ENCODE measurements around the gene SIM1. TPM values are rescaled to one million over a fixed set of nuclear protein-coding genes. Genes with fewer than 3 reads are reported as not detected.

The SIM1 gene
- total RNA-seq, 1 experiment from 2014 or later = not detected

GRCh38 chr6:100336876-100337275 is 127.8 kb downstream of the SIM1 start:
- TF ChIP-seq FOSL1 (IDR thresholded peaks at IDR 0.05; ENCODE audit: low read depth) (no peak), RAD21 (IDR thresholded peaks at IDR 0.05; ENCODE audit: low read depth) (no peak), ZBTB33 (IDR thresholded peaks at IDR 0.05; ENCODE audit: extremely low read depth, insufficient replicate concordance, low read length) (no peak), ATF3 (IDR thresholded peaks at IDR 0.05) (no peak), SIN3A (IDR thresholded peaks at IDR 0.05; ENCODE audit: low read depth) (no peak), SP1 (IDR thresholded peaks at IDR 0.05; ENCODE audit: low read depth) (no peak), CBX3 (IDR thresholded peaks at IDR 0.05; ENCODE audit: low read depth) (no peak), ELF1 (IDR thresholded peaks at IDR 0.05; ENCODE audit: borderline replicate concordance, low read depth) (no peak), CEBPB (IDR thresholded peaks at IDR 0.05; ENCODE audit: low read depth) (no peak), MAX (IDR thresholded peaks at IDR 0.05) (no peak), TCF7L2 (IDR thresholded peaks at IDR 0.05; ENCODE audit: borderline replicate concordance, extremely low read depth, insufficient read depth, insufficient read length) (no peak), EZH2 (IDR thresholded peaks at IDR 0.05) (no peak), POLR2AphosphoS5 (IDR thresholded peaks at IDR 0.05; ENCODE audit: low read depth, low read length) (no peak), YY1 (IDR thresholded peaks at IDR 0.05; ENCODE audit: extremely low read depth, insufficient replicate concordance, low read depth, low read length) (no peak), ZNF274 (IDR thresholded peaks at IDR 0.05; ENCODE audit: low read depth, low read length) (no peak), EGR1 (IDR thresholded peaks at IDR 0.05; ENCODE audit: low read depth) (no peak), POLR2A (IDR thresholded peaks at IDR 0.05; ENCODE audit: borderline replicate concordance, extremely low read depth, insufficient read depth, insufficient read length) (no peak), CTCF (IDR thresholded peaks at IDR 0.05 in 2 of 3, conservative IDR thresholded peaks at IDR 0.05 in 1 of 3; ENCODE audit: borderline replicate concordance in 1 of 3, insufficient read depth in 1 of 3, low read depth in 2 of 3, low read length in 2 of 3) (no peak), EZH2phosphoT487 (IDR thresholded peaks at IDR 0.05; ENCODE audit: borderline replicate concordance) (no peak), REST (IDR thresholded peaks at IDR 0.05; ENCODE audit: low read depth) (no peak)
- H3K9me2 ChIP-seq (ENCODE audit: insufficient read depth) = no peaks in the 10 kb centered on the region
- H2AFZ ChIP-seq (ENCODE audit: low read depth, low read length, poor library complexity, severe bottlenecking) = no peak overlapping the region
- no peaks in the 10 kb centered on the region for H3K36me3 ChIP-seq (ENCODE audit: control insufficient read depth in 1 of 2, insufficient read depth in 2 of 2, low read length in 2 of 2)
- ChIA-PET POLR2A (no interaction called here), RAD21 (ENCODE audit: low non-redundant PET in 1 of 2, low total read pairs in 2 of 2, uncharacterized antibody in 2 of 2, unreplicated experiment in 2 of 2) (no interaction called here), CTCF (no interaction called here)
- no peak overlapping the region for H3K27ac ChIP-seq (ENCODE audit: low read depth, low read length)
- H3K9ac ChIP-seq (ENCODE audit: low read length) = no peak overlapping the region
- H3K79me2 ChIP-seq (ENCODE audit: insufficient read depth, low read length) = no peaks in the 10 kb centered on the region
- DNase-seq (ENCODE audit: low read depth, low spot score) (no peak), ATAC-seq (no peak)
- no peak overlapping the region for H3K4me3 ChIP-seq (replicated peaks in 1 of 2; ENCODE audit: low read depth in 1 of 2, low read length in 2 of 2)
- H3K4me1 ChIP-seq (ENCODE audit: control insufficient read depth in 1 of 2, insufficient read depth in 2 of 2, low read length in 2 of 2) = no peaks in the 10 kb centered on the region
- no peaks in the 10 kb centered on the region for H3K27me3 ChIP-seq (ENCODE audit: insufficient read depth, low read length)
- no peaks in the 10 kb centered on the region for H4K20me1 ChIP-seq (ENCODE audit: insufficient read depth)
- no TSS peak for BruUV-seq (replicated peaks)
- H3K9me3 ChIP-seq (ENCODE audit: control insufficient read depth in 1 of 2, insufficient read depth in 1 of 2, low read depth in 1 of 2, low read length in 2 of 2) = no peaks in the 10 kb centered on the region
- intact Hi-C loops (cut with micrococcal nuclease) = no loop called here
- no peak overlapping the region for H3K4me2 ChIP-seq (ENCODE audit: low read length)
